Peyer's patch (tissue), 4 donors: ENCODE data around the gene KLC4.

Experiments used
- CTCF ChIP-seq, 6 experiments: fragments of 450-650 bp in 4 of 6; fragments of 200-600 bp in 2 of 6; sonication (generic) in 1 of 6; IDR thresholded peaks; one replicate each; pipeline ENCODE4 v1.5.1; 2017 to 2019; ENCODE audit warnings: antibody characterized with exemption in 6 of 6, mild to moderate bottlenecking in 3 of 6, moderate library complexity in 1 of 6
- POLR2A ChIP-seq, 2 donors: fragments of 450-650 bp; IDR thresholded peaks; one replicate each; pipeline ENCODE4 v1.5.1; 2017; ENCODE audit warnings: antibody characterized with exemption in 2 of 2, mild to moderate bottlenecking in 2 of 2, moderate library complexity in 2 of 2

GRCh38 chr6:43014434-43014909 lies 45.0 kb upstream of the KLC4 start:
- TF ChIP-seq POLR2A (IDR thresholded peaks at IDR 0.05), result no peak
- TF ChIP-seq CTCF (IDR thresholded peaks at IDR 0.05), result no peak
